SU-DHL-6 (cell line): ENCODE measurements around the gene ABCA13.

Experiments
- H2AFZ ChIP-seq: fragments of 200-600 bp; sonication (generic); 2 replicates; pipeline ENCODE4 v1.6.1; 2014; ENCODE audit warnings: low read depth, mild to moderate bottlenecking, moderate library complexity, mixed read lengths, antibody characterized with exemption, low read length; ENCODE audit not compliant: severe bottlenecking
- H3F3A ChIP-seq: fragments of 200-600 bp; shearing (Covaris generic); 2 replicates; pipeline ENCODE4 v1.6.0; 2016; ENCODE audit warnings: antibody characterized with exemption, mild to moderate bottlenecking; ENCODE audit not compliant: insufficient read depth
- H3K27ac ChIP-seq: fragments of 200-600 bp; sonication (generic); 2 replicates; pipeline ENCODE4 v1.5.1; 2016; ENCODE audit warnings: low read depth, mild to moderate bottlenecking, low read length, moderate library complexity, mixed read lengths
- H3K27me3 ChIP-seq: fragments of 200-600 bp; sonication (generic), shearing (Covaris generic); 2 replicates; pipeline ENCODE4 v1.6.0; 2014; ENCODE audit warnings: mild to moderate bottlenecking, low read length
- H3K36me3 ChIP-seq: fragments of 200-600 bp; sonication (generic); 2 replicates; pipeline ENCODE4 v1.6.1; 2014; ENCODE audit warnings: mild to moderate bottlenecking, low read length, mixed read lengths
- H3K4me2 ChIP-seq: fragments of 300-600, 200-600 bp; shearing (Covaris generic), sonication (generic); 2 replicates; pipeline ENCODE4 v1.6.0; 2014; ENCODE audit warnings: low read length, low read depth, mild to moderate bottlenecking; ENCODE audit not compliant: poor library complexity, severe bottlenecking
- H3K4me3 ChIP-seq: fragments of 200-600 bp; sonication (generic); 2 replicates; pipeline ENCODE4 v1.5.1; 2014; ENCODE audit warnings: antibody characterized with exemption, low read length, mild to moderate bottlenecking, mixed read lengths; ENCODE audit not compliant: insufficient read depth, poor library complexity, severe bottlenecking
- H3K79me2 ChIP-seq: fragments of 200-600 bp; sonication (generic); 2 replicates; pipeline ENCODE4 v1.6.1; 2014; ENCODE audit warnings: mild to moderate bottlenecking, low read length, moderate library complexity; ENCODE audit not compliant: insufficient read depth
- H3K9ac ChIP-seq: fragments of 200-600 bp; sonication (generic); 2 replicates; pipeline ENCODE4 v1.7.0; 2014; ENCODE audit warnings: mild to moderate bottlenecking, low read length
- H3K9me2 ChIP-seq: fragments of 200-600 bp; sonication (generic); replicated peaks from 2 replicates; pipeline ENCODE4 v1.6.1; 2014; ENCODE audit warnings: low read length; ENCODE audit not compliant: insufficient read depth
- H3K9me3 ChIP-seq: fragments of 200-600 bp; sonication (generic); 2 replicates; pipeline ENCODE4 v1.6.1; 2014; ENCODE audit warnings: low read length, mixed read lengths; ENCODE audit not compliant: insufficient read depth
- H4K20me1 ChIP-seq: fragments of 200-600 bp; sonication (generic); 2 replicates; pipeline ENCODE4 v1.6.1; 2014; ENCODE audit warnings: low read depth, mild to moderate bottlenecking, antibody characterized with exemption, low read length, moderate library complexity, mixed read lengths
- EZH2phosphoT487 ChIP-seq: fragments of 200-600 bp; sonication (generic), shearing (Covaris generic); conservative IDR thresholded peaks from 2 replicates; pipeline ENCODE4 v1.6.1; 2018; ENCODE audit warnings: mild to moderate bottlenecking, antibody characterized with exemption, low read length, moderate library complexity, mixed read lengths
- TF ChIP-seq, protein P1 (sequence below): fragments of 200-600 bp; sonication (generic); IDR thresholded peaks from one replicate; pipeline ENCODE4 v1.5.1; 2017; ENCODE audit warnings: antibody characterized with exemption, mild to moderate bottlenecking, low read length, moderate library complexity; ENCODE audit not compliant: insufficient read depth, poor library complexity, severe bottlenecking

Gene ABCA13

DNA sequence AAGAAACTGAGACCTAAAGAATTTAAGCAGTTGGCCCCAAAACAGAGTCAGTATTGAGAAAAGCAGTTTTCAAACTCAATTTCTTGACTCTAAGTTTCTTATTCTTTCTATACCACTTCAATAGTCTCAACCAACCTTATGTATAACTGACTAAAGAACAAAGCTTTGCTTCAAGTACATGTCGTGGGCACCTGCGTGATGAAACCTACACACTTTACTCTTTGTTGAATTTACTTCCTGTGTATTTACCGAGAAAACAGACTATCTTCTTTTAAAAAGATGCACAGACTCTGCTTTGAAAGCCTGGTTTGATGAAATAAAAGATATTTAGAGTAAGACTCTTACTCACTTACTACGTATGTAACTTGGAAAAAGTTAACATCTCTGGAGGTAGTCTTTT is 455.9 kb downstream of the ABCA13 start:
- Histone ChIP-seq H3K36me3 (no peaks in the 10 kb centered on the region), H3K4me3 (no peak overlapping the region), H3K79me2 (no peaks in the 10 kb centered on the region), H3K27ac (no peak overlapping the region), H4K20me1 (no peaks in the 10 kb centered on the region), H3K9me2 (no peaks in the 10 kb centered on the region), H3K9ac (no peak overlapping the region), H3K9me3 (no peaks in the 10 kb centered on the region), H3K27me3 (no peaks in the 10 kb centered on the region), H3F3A (no peaks in the 10 kb centered on the region), H3K4me2 (no peak overlapping the region), H2AFZ (no peak overlapping the region)
- TF ChIP-seq EZH2phosphoT487 = no peak
- TF ChIP-seq, protein P1, sequence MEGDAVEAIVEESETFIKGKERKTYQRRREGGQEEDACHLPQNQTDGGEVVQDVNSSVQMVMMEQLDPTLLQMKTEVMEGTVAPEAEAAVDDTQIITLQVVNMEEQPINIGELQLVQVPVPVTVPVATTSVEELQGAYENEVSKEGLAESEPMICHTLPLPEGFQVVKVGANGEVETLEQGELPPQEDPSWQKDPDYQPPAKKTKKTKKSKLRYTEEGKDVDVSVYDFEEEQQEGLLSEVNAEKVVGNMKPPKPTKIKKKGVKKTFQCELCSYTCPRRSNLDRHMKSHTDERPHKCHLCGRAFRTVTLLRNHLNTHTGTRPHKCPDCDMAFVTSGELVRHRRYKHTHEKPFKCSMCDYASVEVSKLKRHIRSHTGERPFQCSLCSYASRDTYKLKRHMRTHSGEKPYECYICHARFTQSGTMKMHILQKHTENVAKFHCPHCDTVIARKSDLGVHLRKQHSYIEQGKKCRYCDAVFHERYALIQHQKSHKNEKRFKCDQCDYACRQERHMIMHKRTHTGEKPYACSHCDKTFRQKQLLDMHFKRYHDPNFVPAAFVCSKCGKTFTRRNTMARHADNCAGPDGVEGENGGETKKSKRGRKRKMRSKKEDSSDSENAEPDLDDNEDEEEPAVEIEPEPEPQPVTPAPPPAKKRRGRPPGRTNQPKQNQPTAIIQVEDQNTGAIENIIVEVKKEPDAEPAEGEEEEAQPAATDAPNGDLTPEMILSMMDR = no peak

DNA sequence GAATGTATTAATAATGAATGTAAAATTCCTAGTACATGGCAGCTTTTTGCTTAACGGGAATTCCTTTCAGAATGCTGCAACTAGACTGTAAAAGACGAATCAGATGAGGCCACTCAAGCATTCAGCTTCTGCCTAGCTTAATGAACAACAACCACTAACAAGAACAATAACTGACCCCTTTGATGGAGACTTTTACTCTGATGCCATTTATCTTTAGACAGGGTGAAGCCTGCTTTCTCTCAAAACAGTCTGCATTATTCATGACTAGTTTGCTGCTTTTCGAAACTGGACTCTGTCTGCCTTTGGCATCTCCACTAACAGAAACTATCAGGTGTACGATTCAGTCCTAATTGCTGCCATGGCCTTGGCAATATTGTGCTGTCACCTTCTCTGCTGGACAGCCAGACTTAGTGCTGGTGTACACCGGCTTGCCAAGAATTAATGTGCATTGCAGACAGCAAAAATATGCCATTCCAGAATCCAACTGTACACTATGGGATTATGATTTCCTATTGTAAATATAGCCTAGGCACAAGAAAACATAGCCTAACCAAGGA is 457.6 kb downstream of the ABCA13 start:
- H3K27ac ChIP-seq = no peak overlapping the region
- H3F3A ChIP-seq = no peaks in the 10 kb centered on the region
- no peak overlapping the region for H3K4me3 ChIP-seq
- no peak overlapping the region for H3K4me2 ChIP-seq
- no peak overlapping the region for H2AFZ ChIP-seq
- H3K9me3 ChIP-seq = no peaks in the 10 kb centered on the region
- no peaks in the 10 kb centered on the region for H3K79me2 ChIP-seq
- H3K9me2 ChIP-seq = no peaks in the 10 kb centered on the region
- no peak for TF ChIP-seq EZH2phosphoT487
- TF ChIP-seq, protein P1 = no peak
- no peaks in the 10 kb centered on the region for H4K20me1 ChIP-seq
- no peaks in the 10 kb centered on the region for H3K36me3 ChIP-seq
- H3K9ac ChIP-seq = no peak overlapping the region
- H3K27me3 ChIP-seq = no peaks in the 10 kb centered on the region

DNA sequence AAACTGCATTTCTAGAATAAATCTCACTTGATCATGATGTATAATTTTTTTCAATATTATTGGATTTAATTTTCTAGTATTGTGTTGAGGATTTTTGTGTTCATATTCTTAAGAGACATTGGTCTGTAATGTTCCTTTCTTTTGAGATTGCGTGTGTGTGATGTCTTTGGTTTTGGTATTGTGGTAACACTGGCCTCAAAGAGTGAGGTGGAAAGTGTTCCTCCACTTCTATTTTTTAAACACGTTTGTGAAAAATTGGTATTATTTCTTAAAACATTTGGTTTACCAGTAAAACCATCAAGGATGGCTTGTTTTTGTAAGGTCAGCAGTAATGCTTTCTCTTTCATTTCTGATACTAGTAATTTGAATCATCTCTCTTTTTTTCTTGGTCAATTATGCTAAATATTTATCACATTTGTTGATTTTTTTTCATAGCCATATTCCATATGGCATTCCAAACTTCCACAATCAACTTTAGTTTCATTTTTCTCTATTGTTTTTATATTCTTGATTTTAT is 462.9 kb downstream of the ABCA13 start:
- no peak overlapping the region for H3K4me2 ChIP-seq
- TF ChIP-seq, protein P1 = no peak
- no peak for TF ChIP-seq EZH2phosphoT487
- no peaks in the 10 kb centered on the region for H3K27me3 ChIP-seq
- H3K79me2 ChIP-seq = no peaks in the 10 kb centered on the region
- H3F3A ChIP-seq = no peaks in the 10 kb centered on the region
- no peaks in the 10 kb centered on the region for H3K9me2 ChIP-seq
- H3K36me3 ChIP-seq = no peaks in the 10 kb centered on the region
- no peak overlapping the region for H3K4me3 ChIP-seq
- no peak overlapping the region for H3K27ac ChIP-seq
- no peaks in the 10 kb centered on the region for H3K9me3 ChIP-seq
- no peak overlapping the region for H2AFZ ChIP-seq
- no peaks in the 10 kb centered on the region for H4K20me1 ChIP-seq
- no peak overlapping the region for H3K9ac ChIP-seq
